Measurements from ENCODE around the gene NDUFA5. TPM values are rescaled to one million over a fixed set of nuclear protein-coding genes. Genes with fewer than 3 reads are reported as not detected.
"Not testable (repeated sequence)": the region's sequence is repeated elsewhere in the genome, so short reads cannot be mapped to it uniquely, and the experiment has no call there.

The NDUFA5 gene
- total RNA-seq, 4 donors from 2014 or later = 70.7 to 109 (median 79.7) TPM

DNA sequence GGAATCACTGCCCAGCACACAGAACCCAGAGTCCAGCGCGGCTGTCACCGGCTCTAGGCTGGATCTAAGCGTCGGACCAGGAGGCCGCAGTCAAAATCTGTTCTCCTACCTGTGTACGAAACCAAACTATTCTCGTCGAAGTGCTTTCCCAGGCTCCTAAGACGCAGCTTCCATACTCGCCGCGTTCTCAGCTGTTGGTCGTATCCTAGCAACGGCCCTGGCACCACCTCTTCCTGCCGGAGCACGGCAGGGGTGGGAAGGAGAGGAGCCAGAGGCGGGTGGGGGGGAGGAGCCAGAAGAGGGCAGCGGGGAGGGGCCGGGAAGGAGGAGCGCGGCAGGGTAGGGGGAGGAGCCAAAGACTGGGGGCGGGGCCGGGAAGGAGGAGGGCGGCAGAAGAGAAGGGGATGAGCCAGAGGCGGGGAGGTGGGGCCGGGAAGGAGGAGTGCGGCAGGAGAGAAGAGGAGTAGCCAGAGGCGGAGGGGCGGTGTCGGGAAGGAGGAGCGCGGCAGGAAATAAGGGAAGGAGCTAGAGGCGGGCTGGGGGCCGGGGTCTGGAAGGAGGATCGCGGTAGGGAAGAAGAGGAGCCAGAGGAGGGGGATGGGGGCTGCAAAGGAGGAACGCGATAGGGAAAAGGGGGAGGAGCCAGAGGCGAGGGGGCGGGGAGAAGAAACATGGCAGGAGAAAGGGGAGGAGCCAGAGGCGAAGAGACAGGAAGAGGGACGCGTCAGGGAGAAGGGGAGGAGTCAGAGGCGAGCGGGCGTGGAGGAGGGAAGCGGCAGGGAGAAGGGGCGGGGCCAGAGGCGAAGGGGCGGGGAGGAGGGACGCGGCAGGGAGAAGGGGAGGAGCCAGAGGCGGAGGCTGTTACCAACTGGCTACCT is 23.0 kb downstream of the NDUFA5 start, which contains the start of gene IQUB:
Gene IQUB, minus strand, starts transcription at position 213 of the 878 bp plus-strand sequence. CDS start 22,255 bp downstream, outside the sequence.
- Histone ChIP-seq H3K27me3 (no peaks in the 10 kb centered on the region), H3K4me1 (peaks cover 17 to 31% (median 27%) of the 10 kb centered on the region in 4 donors), H3K4me3 (peak within 1 kb of the TSS; percentile 64 to 75 (median 66)), H3K27ac (replicated peaks in 1 of 4) (peak within 1 kb of the TSS; percentile 86 to 94 (median 92)), H3K9me3 (no peaks in the 10 kb centered on the region), H3K36me3 (no peaks in the 10 kb centered on the region)
- DNase-seq (ENCODE audit: extremely low spot score) = peak; percentile 99
- intact Hi-C loops (cut with DNase I) = loop anchor here (5.0 kb wide), 1 partner anchor 42 kb away; no protein-coding TSS in a partner anchor
- 2% methylated on average over 53 of the region's 54 CpGs for WGBS
- TF ChIP-seq POLR2A (IDR thresholded peaks at IDR 0.05; ENCODE audit: low read depth) = no peak
- TF ChIP-seq POLR2AphosphoS5 (IDR thresholded peaks at IDR 0.05) = peak; percentile 85 to 86

DNA sequence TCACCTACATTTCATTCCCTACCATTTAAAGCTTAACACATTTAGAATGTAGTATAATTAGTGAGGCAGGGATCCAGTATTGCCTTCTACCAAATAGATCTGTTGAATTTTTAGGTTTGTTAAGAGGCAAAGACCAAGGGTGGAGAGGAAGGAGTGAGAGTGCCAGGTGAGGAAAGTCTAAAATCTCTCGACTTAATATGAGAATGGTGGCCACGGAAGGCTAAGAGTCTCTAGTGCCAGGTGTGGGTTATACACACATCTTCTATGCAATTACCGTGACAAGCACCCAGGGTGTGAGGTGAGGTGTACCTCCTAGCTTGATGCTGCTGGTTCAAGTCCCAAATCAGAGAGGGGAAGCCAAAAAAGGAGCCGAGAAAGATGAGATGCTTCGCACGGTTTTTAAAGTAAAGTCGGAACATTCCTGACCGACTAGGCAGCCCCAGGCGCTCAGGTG is 23.7 kb downstream of the NDUFA5 start:
- Histone ChIP-seq H3K4me3 (peak overlapping the region; percentile 64 to 75 (median 66)), H3K9me3 (no peaks in the 10 kb centered on the region), H3K27ac (replicated peaks in 1 of 4) (peak overlapping the region; percentile 86 to 94 (median 92)), H3K27me3 (no peaks in the 10 kb centered on the region), H3K4me1 (peaks cover 17 to 31% (median 27%) of the 10 kb centered on the region in 4 donors), H3K36me3 (no peaks in the 10 kb centered on the region)
- intact Hi-C loops (cut with DNase I) = no loop called here
- no peak for TF ChIP-seq POLR2A (IDR thresholded peaks at IDR 0.05; ENCODE audit: low read depth)
- TF ChIP-seq POLR2AphosphoS5 (IDR thresholded peaks at IDR 0.05) = no peak
- TF ChIP-seq, protein P1, sequence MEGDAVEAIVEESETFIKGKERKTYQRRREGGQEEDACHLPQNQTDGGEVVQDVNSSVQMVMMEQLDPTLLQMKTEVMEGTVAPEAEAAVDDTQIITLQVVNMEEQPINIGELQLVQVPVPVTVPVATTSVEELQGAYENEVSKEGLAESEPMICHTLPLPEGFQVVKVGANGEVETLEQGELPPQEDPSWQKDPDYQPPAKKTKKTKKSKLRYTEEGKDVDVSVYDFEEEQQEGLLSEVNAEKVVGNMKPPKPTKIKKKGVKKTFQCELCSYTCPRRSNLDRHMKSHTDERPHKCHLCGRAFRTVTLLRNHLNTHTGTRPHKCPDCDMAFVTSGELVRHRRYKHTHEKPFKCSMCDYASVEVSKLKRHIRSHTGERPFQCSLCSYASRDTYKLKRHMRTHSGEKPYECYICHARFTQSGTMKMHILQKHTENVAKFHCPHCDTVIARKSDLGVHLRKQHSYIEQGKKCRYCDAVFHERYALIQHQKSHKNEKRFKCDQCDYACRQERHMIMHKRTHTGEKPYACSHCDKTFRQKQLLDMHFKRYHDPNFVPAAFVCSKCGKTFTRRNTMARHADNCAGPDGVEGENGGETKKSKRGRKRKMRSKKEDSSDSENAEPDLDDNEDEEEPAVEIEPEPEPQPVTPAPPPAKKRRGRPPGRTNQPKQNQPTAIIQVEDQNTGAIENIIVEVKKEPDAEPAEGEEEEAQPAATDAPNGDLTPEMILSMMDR (IDR thresholded peaks at IDR 0.05) = no peak
- TF ChIP-seq EP300 (IDR thresholded peaks at IDR 0.05) = no peak
- no peak for DNase-seq (ENCODE audit: extremely low spot score)
- 8% methylated on average over 9 of the region's 9 CpGs for WGBS

DNA sequence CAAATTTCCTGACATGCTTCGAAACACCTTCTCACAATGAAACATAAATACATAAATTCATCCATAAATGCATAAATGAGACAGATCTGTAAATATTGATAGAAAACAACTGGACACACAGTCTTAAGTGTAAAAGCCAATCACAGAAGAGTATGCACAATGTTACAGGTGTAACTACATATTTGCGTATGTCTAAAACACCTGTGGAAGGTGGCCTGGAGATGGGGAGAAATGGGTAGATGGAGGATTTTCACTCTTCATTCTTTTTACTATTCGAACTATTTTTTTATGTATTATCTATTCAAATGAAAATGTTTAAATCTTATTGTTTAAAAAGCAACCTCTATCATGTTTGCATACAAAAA is 24.1 kb downstream of the NDUFA5 start:
- Histone ChIP-seq H3K4me1 (peaks cover 17 to 31% (median 27%) of the 10 kb centered on the region in 4 donors), H3K27me3 (no peaks in the 10 kb centered on the region), H3K36me3 (no peaks in the 10 kb centered on the region), H3K27ac (replicated peaks in 1 of 4) (peak overlapping the region; percentile 86 to 94 (median 92)), H3K4me3 (peak overlapping the region; percentile 64 to 75 (median 66)), H3K9me3 (no peaks in the 10 kb centered on the region)
- TF ChIP-seq, protein P1 (IDR thresholded peaks at IDR 0.05) = no peak
- TF ChIP-seq POLR2A (IDR thresholded peaks at IDR 0.05; ENCODE audit: low read depth) (no peak), POLR2AphosphoS5 (IDR thresholded peaks at IDR 0.05) (no peak), EP300 (IDR thresholded peaks at IDR 0.05) (no peak)
- 79% methylated on average over 3 of the region's 3 CpGs for WGBS
- no peak for DNase-seq (ENCODE audit: extremely low spot score)
- intact Hi-C loops (cut with DNase I) = no loop called here

DNA sequence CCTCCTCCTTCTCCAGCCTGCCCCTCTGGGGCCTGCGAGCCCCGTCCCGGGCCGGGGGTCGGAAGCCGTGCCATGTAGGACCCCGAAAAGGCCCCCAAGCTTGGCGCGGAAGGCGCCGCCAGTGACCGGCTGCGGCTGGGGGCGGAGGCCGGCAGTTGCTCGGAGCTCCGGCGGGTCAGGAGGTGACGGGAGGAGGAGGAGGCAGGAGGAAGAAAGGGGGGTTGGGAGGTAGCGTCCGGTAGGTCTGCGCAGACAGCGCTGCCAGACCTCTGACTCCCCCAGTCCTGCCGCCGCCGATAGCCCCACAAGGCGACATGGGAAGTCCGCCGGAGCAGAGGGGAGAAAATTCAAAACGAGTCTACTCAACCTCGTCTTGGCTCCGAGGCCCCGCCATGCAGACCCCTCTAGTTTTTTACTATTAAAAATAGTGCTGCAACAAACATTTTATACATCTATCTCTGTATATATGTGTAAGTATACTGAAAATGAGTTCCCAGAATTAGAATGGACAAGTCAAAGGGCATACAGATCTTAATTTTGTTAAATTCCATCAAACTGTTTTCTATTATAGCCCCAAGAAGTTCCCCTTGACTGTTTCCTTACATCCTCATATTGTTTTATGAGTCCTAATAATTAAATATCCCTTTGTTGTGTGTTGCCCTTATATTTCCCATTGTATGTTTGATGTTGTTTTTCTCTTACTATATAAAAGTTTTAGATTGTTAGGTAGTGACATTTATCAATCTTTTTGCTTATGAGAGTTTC is 24.6 kb downstream of the NDUFA5 start:
- peak overlapping the region; percentile 50 to 75 (median 66) for H3K4me3 ChIP-seq
- H3K27me3 ChIP-seq; DNase-seq (ENCODE audit: extremely low spot score); intact Hi-C loops (cut with DNase I); H3K36me3 ChIP-seq; H3K9me3 ChIP-seq: not testable (repeated sequence)
- H3K4me1 ChIP-seq = peaks cover 17 to 31% (median 27%) of the 10 kb centered on the region in 4 donors
- H3K27ac ChIP-seq (replicated peaks in 1 of 4) = peak overlapping the region; percentile 55 to 94 (median 88)
- 4% methylated on average over 15 of the region's 33 CpGs for WGBS

DNA sequence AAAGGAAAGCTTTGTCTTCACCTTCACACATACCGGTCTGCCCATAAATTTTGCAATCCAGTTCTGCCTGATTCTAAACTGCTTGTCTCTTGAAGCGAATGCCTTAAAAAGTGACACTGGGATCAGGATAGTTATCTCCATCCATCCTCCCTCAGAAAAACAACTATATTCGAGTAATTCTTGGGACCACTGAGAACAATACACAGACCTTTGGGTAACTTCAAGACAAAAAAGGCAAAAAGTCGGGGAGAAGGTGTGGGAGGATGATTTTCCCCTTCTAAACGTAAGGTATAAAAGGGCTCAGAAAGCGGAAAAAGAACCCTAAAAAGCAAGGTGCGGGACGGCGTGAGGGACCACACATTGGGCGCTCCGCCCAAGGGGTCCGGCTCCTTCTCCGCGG is 25.3 kb downstream of the NDUFA5 start:
- H3K27ac ChIP-seq (replicated peaks in 1 of 4) = peak overlapping the region in 3 of 4 donors; percentile 86 to 94 (median 91)
- H3K27me3 ChIP-seq; intact Hi-C loops (cut with DNase I); H3K36me3 ChIP-seq; H3K9me3 ChIP-seq; DNase-seq (ENCODE audit: extremely low spot score): not testable (repeated sequence)
- peaks cover 17 to 31% (median 27%) of the 10 kb centered on the region in 4 donors for H3K4me1 ChIP-seq
- 20% methylated on average over 6 of the region's 14 CpGs for WGBS
- peak overlapping the region; percentile 50 to 75 (median 66) for H3K4me3 ChIP-seq

DNA sequence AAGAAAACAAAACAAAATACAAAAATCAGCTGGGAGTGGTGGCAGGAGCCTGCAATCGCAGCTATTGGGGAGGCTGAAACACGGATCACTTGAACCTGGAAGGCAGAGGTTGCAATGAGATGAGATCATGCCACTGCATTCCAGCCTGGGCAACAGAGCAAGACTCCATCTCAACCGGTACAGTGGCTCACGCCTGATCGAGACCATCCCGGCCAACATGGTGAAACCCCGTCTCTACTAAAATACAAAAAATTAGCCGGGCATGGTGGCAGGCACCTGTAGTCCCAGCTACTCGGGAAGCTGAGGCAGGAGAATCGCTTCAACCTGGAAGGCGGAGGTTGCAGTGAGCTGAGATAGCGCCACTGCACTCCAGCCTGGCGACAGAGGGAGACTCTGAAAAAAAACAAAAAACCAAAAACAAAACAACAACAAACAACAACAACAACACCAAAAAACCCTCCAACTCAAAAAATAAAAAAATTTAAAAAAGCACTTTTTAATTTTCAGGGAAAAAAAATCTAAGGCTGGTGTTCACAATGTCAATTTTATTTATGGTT is 27.5 kb downstream of the NDUFA5 start:
- 95% methylated on average over 13 of the region's 13 CpGs for WGBS
- H3K4me3 ChIP-seq; H3K27me3 ChIP-seq; H3K9me3 ChIP-seq; intact Hi-C loops (cut with DNase I); DNase-seq (ENCODE audit: extremely low spot score); H3K36me3 ChIP-seq; H3K27ac ChIP-seq (replicated peaks in 1 of 4): not testable (repeated sequence)
- H3K4me1 ChIP-seq = peaks cover 9 to 17% (median 11%) of the 10 kb centered on the region in 4 donors
